Thyroid gland (tissue), 4 donors: ENCODE measurements around the gene ZNF436.

Experiments
- CTCF ChIP-seq, 6 experiments: fragments of 200-600 bp in 3 of 6; fragments of 450-650 bp in 3 of 6; sonication (generic) in 3 of 6; IDR thresholded peaks; one replicate each; pipeline ENCODE4 v1.5.1; 2016 to 2019; ENCODE audit warnings: antibody characterized with exemption in 6 of 6, mild to moderate bottlenecking in 2 of 6, inconsistent platforms in 1 of 6, moderate library complexity in 1 of 6
- POLR2A ChIP-seq, 2 donors: fragments of 450-650 bp; IDR thresholded peaks; one replicate each; pipeline ENCODE4 v1.6.1; 2017; ENCODE audit warnings: antibody characterized with exemption in 2 of 2, mild to moderate bottlenecking in 2 of 2, moderate library complexity in 1 of 2

- TF ChIP-seq CTCF (IDR thresholded peaks at IDR 0.05) (no peak), POLR2A (IDR thresholded peaks at IDR 0.05) (no peak)
Observed at GRCh38 chr1:23337869-23338268, 31.8 kb downstream of the ZNF436 start.
